Kidney epithelial cell (primary cell): ENCODE measurements around the gene TPT1. TPM values are rescaled to one million over a fixed set of nuclear protein-coding genes. Genes with fewer than 3 reads are reported as not detected.

ENCODE experiments used
- DNase-seq: peaks from one replicate; pipeline ENCODE4 v3.0.0-alpha.2; 2010; ENCODE audit warnings: low read depth
- H3K27me3 ChIP-seq: 2 replicates; pipeline ENCODE4 v1.6.0; 2011; ENCODE audit warnings: low read length; ENCODE audit not compliant: control insufficient read depth, insufficient read depth
- H3K36me3 ChIP-seq: 2 replicates; pipeline ENCODE4 v1.5.1; 2011; ENCODE audit warnings: low read length; ENCODE audit not compliant: control insufficient read depth, insufficient read depth
- H3K4me3 ChIP-seq: 2 replicates; pipeline ENCODE4 v1.5.1; 2011; ENCODE audit warnings: low read depth, mild to moderate bottlenecking, control low read depth, low read length
- total RNA-seq: library from RNA; depleted of rRNA; stranded (reverse); fragments of >200 nt; gene quantifications from 2 replicates; pipeline ENCODE4 v1.2.3, GENCODE V29; 2015
- TF ChIP-seq, protein P1 (sequence below): IDR thresholded peaks from 2 replicates; pipeline ENCODE4 v1.5.1; 2011; ENCODE audit warnings: mild to moderate bottlenecking, moderate library complexity, low read length, control low read depth, inconsistent platforms; ENCODE audit not compliant: insufficient read depth, poor library complexity, severe bottlenecking

The TPT1 gene
- total RNA-seq, 1 donor from 2014 or later: 3,236 TPM

DNA sequence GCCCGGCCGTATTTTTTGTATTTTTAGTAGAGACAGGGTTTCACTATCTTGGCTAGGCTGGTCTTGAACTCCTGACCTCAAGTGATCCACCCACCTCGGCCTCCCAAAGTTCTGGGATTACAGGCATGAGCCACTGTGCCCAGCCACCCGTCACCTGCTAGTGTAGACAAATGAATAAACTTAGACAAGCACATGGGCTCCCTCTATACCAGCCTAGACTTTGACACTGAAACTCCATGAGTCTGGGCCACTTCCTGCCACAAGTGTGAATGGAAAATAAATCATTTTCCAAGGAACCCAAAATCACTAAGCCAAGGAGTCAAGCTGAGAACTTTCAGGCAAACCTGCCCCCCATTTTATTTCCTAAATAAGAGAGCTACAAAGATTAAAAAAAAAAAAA, 27.0 kb upstream of the TPT1 start:
- peak; percentile 34 for DNase-seq
- H3K4me3 ChIP-seq: no peak overlapping the region
- H3K36me3 ChIP-seq: no peaks in the 10 kb centered on the region
- no peaks in the 10 kb centered on the region for H3K27me3 ChIP-seq
- TF ChIP-seq, protein P1, sequence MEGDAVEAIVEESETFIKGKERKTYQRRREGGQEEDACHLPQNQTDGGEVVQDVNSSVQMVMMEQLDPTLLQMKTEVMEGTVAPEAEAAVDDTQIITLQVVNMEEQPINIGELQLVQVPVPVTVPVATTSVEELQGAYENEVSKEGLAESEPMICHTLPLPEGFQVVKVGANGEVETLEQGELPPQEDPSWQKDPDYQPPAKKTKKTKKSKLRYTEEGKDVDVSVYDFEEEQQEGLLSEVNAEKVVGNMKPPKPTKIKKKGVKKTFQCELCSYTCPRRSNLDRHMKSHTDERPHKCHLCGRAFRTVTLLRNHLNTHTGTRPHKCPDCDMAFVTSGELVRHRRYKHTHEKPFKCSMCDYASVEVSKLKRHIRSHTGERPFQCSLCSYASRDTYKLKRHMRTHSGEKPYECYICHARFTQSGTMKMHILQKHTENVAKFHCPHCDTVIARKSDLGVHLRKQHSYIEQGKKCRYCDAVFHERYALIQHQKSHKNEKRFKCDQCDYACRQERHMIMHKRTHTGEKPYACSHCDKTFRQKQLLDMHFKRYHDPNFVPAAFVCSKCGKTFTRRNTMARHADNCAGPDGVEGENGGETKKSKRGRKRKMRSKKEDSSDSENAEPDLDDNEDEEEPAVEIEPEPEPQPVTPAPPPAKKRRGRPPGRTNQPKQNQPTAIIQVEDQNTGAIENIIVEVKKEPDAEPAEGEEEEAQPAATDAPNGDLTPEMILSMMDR: no peak

DNA sequence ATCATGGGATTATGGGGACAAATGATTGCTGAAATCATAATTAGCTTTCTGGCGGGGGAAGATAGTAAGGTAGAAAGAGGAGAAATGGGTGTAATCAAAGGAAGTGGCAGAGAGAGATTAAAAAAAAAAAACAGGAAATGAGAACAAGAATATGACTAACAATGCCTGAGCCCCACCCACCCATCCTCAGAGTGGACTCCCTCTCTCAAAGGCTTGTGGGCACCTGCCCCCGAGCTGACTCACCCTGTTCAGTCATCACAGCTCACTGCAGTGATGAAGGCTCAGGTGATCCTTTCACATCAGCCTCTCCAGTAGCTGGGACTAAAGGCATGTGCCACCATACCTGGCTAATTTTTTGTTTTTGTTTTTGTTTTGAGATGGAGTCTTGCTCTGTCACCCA, 26.4 kb upstream of the TPT1 start:
- DNase-seq: peak; percentile 97
- TF ChIP-seq, protein P1: no peak
- no peaks in the 10 kb centered on the region for H3K36me3 ChIP-seq
- H3K4me3 ChIP-seq: no peak overlapping the region
- no peaks in the 10 kb centered on the region for H3K27me3 ChIP-seq

DNA sequence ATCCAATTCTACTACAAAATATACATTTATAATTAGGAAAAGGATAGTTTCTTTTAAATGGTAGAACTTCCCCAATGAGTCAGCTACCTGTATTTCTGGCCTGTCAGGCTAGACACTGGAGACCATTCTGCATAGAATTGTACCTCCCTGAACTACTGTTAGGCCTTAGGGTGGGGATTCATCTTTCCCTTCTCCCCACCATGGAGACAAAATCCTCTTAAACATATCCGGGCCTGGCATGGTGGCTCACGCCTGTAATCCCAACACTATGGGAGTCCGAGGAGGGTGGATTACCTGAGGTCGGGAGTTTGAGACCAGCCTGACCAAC, 24.5 kb upstream of the TPT1 start:
- Histone ChIP-seq H3K4me3 (no peak overlapping the region), H3K27me3 (no peaks in the 10 kb centered on the region), H3K36me3 (no peaks in the 10 kb centered on the region)
- TF ChIP-seq, protein P1: no peak
- DNase-seq: no peak

DNA sequence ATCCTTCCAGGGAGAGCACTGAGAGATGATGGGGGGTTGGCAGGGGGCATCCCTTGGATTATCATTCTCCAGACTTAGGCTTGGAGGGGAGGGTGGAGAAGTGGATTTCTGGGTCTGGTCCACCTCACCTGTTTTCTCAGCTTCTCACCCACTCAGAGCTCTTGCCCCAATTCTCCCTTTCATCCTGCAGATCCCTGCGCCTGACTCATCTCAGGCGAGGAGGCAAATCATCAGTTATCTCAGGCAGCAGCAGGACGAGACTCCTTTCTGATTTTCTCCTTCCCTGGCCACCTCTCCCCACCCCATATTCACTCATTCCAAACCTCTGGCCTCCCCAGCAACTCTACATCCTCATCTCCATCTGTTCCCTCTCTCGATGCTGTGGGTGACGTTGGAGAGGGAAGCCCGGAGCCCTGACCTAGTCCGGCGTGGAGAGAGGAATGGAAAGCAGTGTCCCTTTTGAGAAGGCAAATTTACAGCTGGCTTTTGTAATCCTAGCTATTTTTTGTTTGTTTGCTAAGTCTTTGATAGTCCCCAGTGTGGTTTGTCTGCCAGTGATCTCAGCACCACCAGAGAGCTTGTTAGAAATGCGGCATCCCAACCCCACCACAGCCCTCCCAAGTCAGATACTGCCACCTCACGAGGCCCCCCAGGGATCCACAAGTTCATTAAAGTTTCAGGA, 24.0 kb upstream of the TPT1 start:
- H3K4me3 ChIP-seq: no peak overlapping the region
- H3K36me3 ChIP-seq: no peaks in the 10 kb centered on the region
- no peaks in the 10 kb centered on the region for H3K27me3 ChIP-seq
- no peak for DNase-seq
- TF ChIP-seq, protein P1: no peak

DNA sequence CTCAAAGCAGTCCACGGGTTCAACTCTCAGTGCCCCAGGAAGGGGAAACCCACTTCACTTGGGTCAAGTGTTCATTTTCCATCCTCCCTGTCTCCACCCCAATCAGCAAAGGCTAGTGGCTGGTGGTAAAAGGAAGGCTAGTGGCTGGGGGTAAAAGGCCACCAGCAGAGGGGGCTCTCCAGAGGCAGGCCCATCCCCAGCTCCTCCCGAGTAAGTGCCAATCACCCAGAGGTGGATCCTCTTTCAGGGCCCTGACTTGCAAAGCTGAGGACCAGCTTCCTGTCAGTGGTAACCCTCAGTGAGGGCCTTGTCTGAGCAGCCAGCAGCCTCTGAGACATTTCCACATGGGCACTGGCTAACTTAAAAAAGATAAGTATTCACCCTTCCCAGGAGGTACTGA, 22.0 kb upstream of the TPT1 start:
- TF ChIP-seq, protein P1: peak; percentile 1
- H3K27me3 ChIP-seq: no peaks in the 10 kb centered on the region
- no peak overlapping the region for H3K4me3 ChIP-seq
- no peaks in the 10 kb centered on the region for H3K36me3 ChIP-seq
- DNase-seq: no peak

DNA sequence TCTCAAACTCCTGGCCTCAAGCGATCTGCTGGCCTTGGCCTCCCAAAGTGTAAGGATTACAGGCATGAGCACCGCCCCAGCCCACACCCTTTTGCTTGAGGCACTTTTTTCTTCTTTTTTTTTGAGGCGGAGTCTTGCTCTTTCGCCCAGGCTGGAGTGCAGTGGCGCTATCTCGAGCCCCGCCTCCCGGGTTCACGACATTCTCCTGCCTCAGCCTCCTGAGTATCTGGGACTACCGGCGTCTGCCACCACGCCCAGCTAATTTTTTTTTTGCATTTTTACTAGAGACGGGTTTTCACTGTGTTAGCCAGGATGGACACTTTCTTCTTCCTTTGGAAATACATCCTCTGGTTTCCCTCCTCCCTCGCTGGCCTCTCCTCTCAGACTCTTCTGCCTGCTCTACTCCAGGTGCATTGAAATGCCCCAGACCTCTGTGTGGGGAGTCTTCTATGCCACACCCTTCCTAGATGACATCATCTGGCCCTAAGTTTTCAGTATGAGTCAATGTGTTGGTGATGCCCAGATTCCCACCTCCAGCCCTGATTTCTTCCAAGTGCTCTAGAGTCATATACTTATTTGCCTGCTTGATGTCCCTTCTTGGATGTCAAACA, 20.7 kb upstream of the TPT1 start:
- Histone ChIP-seq H3K36me3 (peaks cover 1% of the 10 kb centered on the region), H3K27me3 (no peaks in the 10 kb centered on the region), H3K4me3 (no peak overlapping the region)
- peak; percentile 37 for DNase-seq
- TF ChIP-seq, protein P1: no peak
